MCF 10A (cell line): Measurements from ENCODE around the gene MBOAT7. TPM values are rescaled to one million over a fixed set of nuclear protein-coding genes. Genes with fewer than 3 reads are reported as not detected.

Source experiments
- BruUV-seq: library from RNA; stranded (reverse); fragments of 400-500 nt; replicated peaks from 2 replicates; lab custom pipeline; 2021; lab: Mats Ljungman, UMichigan
- CTCF ChIA-PET: fragments of 300-600 bp; sonication (Branson Sonifier 250); formaldehyde crosslinking; extraction: SDS; loops from one replicate; lab custom pipeline; 2021; ENCODE audit warnings: antibody characterized with exemption, inconsistent platforms; lab: Yijun Ruan, JAX
- POLR2A ChIA-PET: fragments of 300-600, 350-650 bp; sonication (Branson Sonifier 250); formaldehyde crosslinking; extraction: SDS; loops from one replicate; lab custom pipeline; 2020; ENCODE audit warnings: antibody characterized with exemption, inconsistent platforms; lab: Yijun Ruan, JAX
- DNase-seq: peaks from one replicate; pipeline ENCODE4 v3.0.0-alpha.2; 2018; ENCODE audit not compliant: unreplicated experiment
- H3K27ac Mint-ChIP-seq: one replicate; pipeline ENCODE4 v1.8.0; 2022; ENCODE audit warnings: mild to moderate bottlenecking, low read depth, mixed read lengths; ENCODE audit not compliant: unreplicated experiment
- H3K27me3 Mint-ChIP-seq: one replicate; pipeline ENCODE4 v1.8.0; 2022; ENCODE audit warnings: mixed read lengths; ENCODE audit not compliant: insufficient read depth, unreplicated experiment
- H3K36me3 Mint-ChIP-seq: one replicate; pipeline ENCODE4 v1.8.0; 2022; ENCODE audit warnings: mild to moderate bottlenecking, moderate library complexity, mixed read lengths; ENCODE audit not compliant: insufficient read depth, unreplicated experiment
- H3K4me1 Mint-ChIP-seq: one replicate; pipeline ENCODE4 v1.8.0; 2022; ENCODE audit warnings: mixed read lengths; ENCODE audit not compliant: insufficient read depth, unreplicated experiment
- H3K4me3 Mint-ChIP-seq: one replicate; pipeline ENCODE4 v1.8.0; 2022; ENCODE audit warnings: mild to moderate bottlenecking, moderate library complexity, mixed read lengths; ENCODE audit not compliant: unreplicated experiment
- H3K9me3 Mint-ChIP-seq: one replicate; pipeline ENCODE4 v1.8.0; 2022; ENCODE audit warnings: mixed read lengths; ENCODE audit not compliant: unreplicated experiment
- intact Hi-C: fragments of 100-400 bp; cut with micrococcal nuclease; formaldehyde crosslinking; loops from 2 replicates; pipeline ENCODE4 v1.14.1; 2022
- total RNA-seq: library from RNA; stranded (reverse); gene quantifications from 2 replicates; pipeline ENCODE4 v1.2.3, GENCODE V29; 2022
- TF ChIP-seq, protein P1 (sequence below): fragments of 200-600 bp; IDR thresholded peaks from one replicate; pipeline ENCODE4 v1.8.0; 2022; ENCODE audit warnings: antibody characterized with exemption, mild to moderate bottlenecking; ENCODE audit not compliant: unreplicated experiment

The MBOAT7 gene
- total RNA-seq, 1 experiment from 2014 or later, result 43.8 TPM

GRCh38 chr19:54156953-54157352, 32.4 kb downstream of the MBOAT7 start:
- no peak for DNase-seq
- no TSS peak for BruUV-seq
- Mint-ChIP-seq H3K4me3 (peak overlapping the region; percentile 47), H3K27me3 (no peaks in the 10 kb centered on the region), H3K9me3 (no peaks in the 10 kb centered on the region), H3K27ac (no peak overlapping the region), H3K36me3 (peaks cover 50% of the 10 kb centered on the region), H3K4me1 (peaks cover 14% of the 10 kb centered on the region)
- intact Hi-C loops, result no loop called here
- ChIA-PET POLR2A (interaction anchor here (0.8 to 10.2 kb wide), 4 partner anchors 19 to 44 kb away, joined by 3 to 110 read pairs (median 27); partner anchors contain the start of genes CNOT3, MBOAT7, RPS9 and TFPT), CTCF (interaction anchor here (0.6 to 0.7 kb wide), 2 partner anchors 51 to 652 kb away, joined by 3 to 4 read pairs; no protein-coding TSS in a partner anchor)
- TF ChIP-seq, protein P1, sequence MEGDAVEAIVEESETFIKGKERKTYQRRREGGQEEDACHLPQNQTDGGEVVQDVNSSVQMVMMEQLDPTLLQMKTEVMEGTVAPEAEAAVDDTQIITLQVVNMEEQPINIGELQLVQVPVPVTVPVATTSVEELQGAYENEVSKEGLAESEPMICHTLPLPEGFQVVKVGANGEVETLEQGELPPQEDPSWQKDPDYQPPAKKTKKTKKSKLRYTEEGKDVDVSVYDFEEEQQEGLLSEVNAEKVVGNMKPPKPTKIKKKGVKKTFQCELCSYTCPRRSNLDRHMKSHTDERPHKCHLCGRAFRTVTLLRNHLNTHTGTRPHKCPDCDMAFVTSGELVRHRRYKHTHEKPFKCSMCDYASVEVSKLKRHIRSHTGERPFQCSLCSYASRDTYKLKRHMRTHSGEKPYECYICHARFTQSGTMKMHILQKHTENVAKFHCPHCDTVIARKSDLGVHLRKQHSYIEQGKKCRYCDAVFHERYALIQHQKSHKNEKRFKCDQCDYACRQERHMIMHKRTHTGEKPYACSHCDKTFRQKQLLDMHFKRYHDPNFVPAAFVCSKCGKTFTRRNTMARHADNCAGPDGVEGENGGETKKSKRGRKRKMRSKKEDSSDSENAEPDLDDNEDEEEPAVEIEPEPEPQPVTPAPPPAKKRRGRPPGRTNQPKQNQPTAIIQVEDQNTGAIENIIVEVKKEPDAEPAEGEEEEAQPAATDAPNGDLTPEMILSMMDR, result no peak

DNA sequence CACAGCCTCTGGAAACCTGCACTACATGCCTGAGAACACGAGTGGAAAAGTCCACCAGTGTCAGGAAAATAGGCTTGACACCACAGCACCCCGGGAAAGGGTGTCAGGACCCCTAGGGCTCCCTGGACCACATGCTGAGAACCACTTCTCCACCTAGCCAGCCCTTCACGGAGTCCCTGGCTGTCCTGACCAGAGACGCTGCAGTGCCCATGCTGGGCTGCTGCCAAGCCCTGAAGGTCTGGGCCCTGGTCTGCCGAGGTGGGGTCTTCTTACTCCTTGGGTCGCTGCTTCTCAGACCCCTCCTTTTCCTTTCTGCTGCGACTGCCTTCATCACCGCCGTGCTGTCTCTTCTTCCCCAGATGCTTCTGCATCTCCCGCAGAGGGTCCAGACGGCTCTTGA, 32.9 kb downstream of the MBOAT7 start:
- no peak for DNase-seq
- Mint-ChIP-seq H3K9me3 (no peaks in the 10 kb centered on the region), H3K4me1 (peaks cover 14% of the 10 kb centered on the region), H3K27ac (no peak overlapping the region), H3K27me3 (no peaks in the 10 kb centered on the region), H3K4me3 (no peak overlapping the region), H3K36me3 (peaks cover 55% of the 10 kb centered on the region)
- ChIA-PET CTCF (interaction anchor here (1.5 kb wide), 1 partner anchor 13 kb away, joined by 3 read pairs; no protein-coding TSS in a partner anchor), POLR2A (interaction anchor here (0.9 to 10.2 kb wide), 3 partner anchors 19 to 39 kb away, joined by 4 to 110 read pairs (median 50); partner anchors contain the start of genes CNOT3, MBOAT7 and TSEN34)
- intact Hi-C loops, result no loop called here
- no TSS peak for BruUV-seq
- TF ChIP-seq, protein P1, result no peak

- Mint-ChIP-seq H3K27ac (no peak overlapping the region), H3K9me3 (no peaks in the 10 kb centered on the region), H3K27me3 (no peaks in the 10 kb centered on the region), H3K4me1 (peaks cover 8% of the 10 kb centered on the region), H3K36me3 (peaks cover 63% of the 10 kb centered on the region), H3K4me3 (no peak overlapping the region)
- CTCF ChIA-PET, result interaction anchor here (0.6 to 1.5 kb wide), 2 partner anchors 13 to 51 kb away, joined by 3 to 4 read pairs; no protein-coding TSS in a partner anchor
- BruUV-seq, result no TSS peak
- intact Hi-C loops, result no loop called here
- TF ChIP-seq, protein P1, result no peak
- POLR2A ChIA-PET, result interaction anchor here (0.9 to 10.2 kb wide), 3 partner anchors 18 to 38 kb away, joined by 4 to 110 read pairs (median 50); partner anchors contain the start of genes CNOT3, MBOAT7 and TSEN34
- no peak for DNase-seq
Observed at GRCh38 chr19:54155694-54156093, 33.7 kb downstream of the MBOAT7 start.

GRCh38 chr19:54154603-54155345, 34.6 kb downstream of the MBOAT7 start:
- BruUV-seq, result no TSS peak
- Mint-ChIP-seq H3K27ac (no peak overlapping the region), H3K27me3 (no peaks in the 10 kb centered on the region), H3K4me1 (no peaks in the 10 kb centered on the region), H3K4me3 (no peak overlapping the region), H3K9me3 (no peaks in the 10 kb centered on the region), H3K36me3 (peaks cover 72% of the 10 kb centered on the region)
- POLR2A ChIA-PET, result interaction anchor here (10.2 kb wide), 1 partner anchor 17 kb away, joined by 110 read pairs; the partner anchor contains the start of gene CNOT3
- TF ChIP-seq, protein P1, result no peak
- CTCF ChIA-PET, result no interaction called here
- no peak for DNase-seq
- intact Hi-C loops, result no loop called here
